HEK293 (cell line): ENCODE results near the gene SLC2A9.

ENCODE experiments used
- CTCF ChIP-seq: fragments of 450-650 bp; formaldehyde crosslinking; IDR thresholded peaks from 2 replicates; pipeline ENCODE4 v1.5.1; 2016; ENCODE audit warnings: missing biosample characterization, missing genetic modification characterization
- KLF17 ChIP-seq: fragments of 450-650 bp; formaldehyde crosslinking; IDR thresholded peaks from 2 replicates; pipeline ENCODE4 v1.5.1; 2016; ENCODE audit warnings: missing biosample characterization, missing genetic modification characterization

- no peak for TF ChIP-seq CTCF
- no peak for TF ChIP-seq KLF17 (tag by site-specific recombination)
Measured at GRCh38 chr4:9988933-9989332, 32.4 kb downstream of the SLC2A9 start.
